GM23248 (cell line): ENCODE measurements around the gene TMEM259.

ENCODE experiments used
- EZH2 ChIP-seq: fragments of 200-600 bp; sonication (generic); IDR thresholded peaks from 2 replicates; pipeline ENCODE4 v1.6.1; 2018; ENCODE audit warnings: antibody characterized with exemption, mild to moderate bottlenecking; ENCODE audit not compliant: insufficient read depth, poor library complexity, severe bottlenecking
- EZH2phosphoT487 ChIP-seq: fragments of 200-600 bp; sonication (generic); IDR thresholded peaks from 2 replicates; pipeline ENCODE4 v1.6.1; 2018; ENCODE audit warnings: antibody characterized with exemption, moderate library complexity, mild to moderate bottlenecking, low read depth; ENCODE audit not compliant: insufficient read depth

- TF ChIP-seq EZH2 (no peak), EZH2phosphoT487 (no peak)
These were observed 47.0 kb downstream of the TMEM259 start for GRCh38 chr19:973726-974563.
